Neutrophil (primary cell): Measurements from ENCODE around the gene GPR143.

Source experiments
- H3K27ac ChIP-seq: fragments of 200-600 bp; sonication (generic); 2 replicates; pipeline ENCODE4 v1.5.1; 2016; ENCODE audit warnings: mild to moderate bottlenecking, moderate library complexity
- H3K27me3 ChIP-seq: fragments of 200-600 bp; sonication (generic); 2 replicates; pipeline ENCODE4 v1.6.0; 2016; ENCODE audit warnings: mild to moderate bottlenecking
- H3K36me3 ChIP-seq: fragments of 200-600 bp; sonication (generic); 2 replicates; pipeline ENCODE4 v1.5.1; 2017
- H3K4me1 ChIP-seq, 2 experiments: fragments of 200-600 bp in 1 of 2; sonication (generic) in 1 of 2; 1 replicate in 1 of 2; 2 replicates in 1 of 2; pipeline versions ENCODE4 v1.5.1 to v1.6.1; 2013 to 2016; ENCODE audit warnings: low read depth in 1 of 2, low read length in 1 of 2, mild to moderate bottlenecking in 1 of 2, moderate library complexity in 1 of 2; ENCODE audit not compliant: control insufficient read depth in 1 of 2, insufficient read depth in 1 of 2
- H3K4me3 ChIP-seq, 2 experiments: fragments of 200-600 bp in 1 of 2; sonication (generic) in 1 of 2; 1 replicate in 1 of 2; 2 replicates in 1 of 2; pipeline ENCODE4 v1.5.1; 2013 to 2016; ENCODE audit warnings: low read depth in 1 of 2, low read length in 1 of 2, mild to moderate bottlenecking in 1 of 2, moderate library complexity in 1 of 2
- H3K9me3 ChIP-seq: fragments of 200-600 bp; sonication (generic); 2 replicates; pipeline ENCODE4 v1.5.1; 2016
- CTCF ChIP-seq: fragments of 200-600 bp; sonication (generic); IDR thresholded peaks from 2 replicates; pipeline ENCODE4 v1.5.1; 2016; ENCODE audit warnings: antibody characterized with exemption

GPR143 gene

GRCh38 chrX:9747644-9748043 is 18.0 kb downstream of the GPR143 start:
- Histone ChIP-seq H3K9me3 (no peaks in the 10 kb centered on the region), H3K27ac (no peak overlapping the region), H3K36me3 (no peaks in the 10 kb centered on the region), H3K4me1 (no peaks in the 10 kb centered on the region), H3K27me3 (peaks cover 19% of the 10 kb centered on the region), H3K4me3 (no peak overlapping the region)
- TF ChIP-seq CTCF: no peak

- no peak overlapping the region for H3K4me3 ChIP-seq
- no peaks in the 10 kb centered on the region for H3K36me3 ChIP-seq
- H3K4me1 ChIP-seq: no peaks in the 10 kb centered on the region
- no peaks in the 10 kb centered on the region for H3K9me3 ChIP-seq
- TF ChIP-seq CTCF: no peak
- peaks cover 19% of the 10 kb centered on the region for H3K27me3 ChIP-seq
- no peak overlapping the region for H3K27ac ChIP-seq
Observed at GRCh38 chrX:9746148-9746888, 19.3 kb downstream of the GPR143 start.

- H3K27ac ChIP-seq: no peak overlapping the region
- H3K4me3 ChIP-seq: no peak overlapping the region
- no peak for TF ChIP-seq CTCF
- no peaks in the 10 kb centered on the region for H3K9me3 ChIP-seq
- H3K27me3 ChIP-seq: peaks cover 19% of the 10 kb centered on the region
- H3K4me1 ChIP-seq: no peaks in the 10 kb centered on the region
- no peaks in the 10 kb centered on the region for H3K36me3 ChIP-seq
Observed at GRCh38 chrX:9745417-9746115, 20.1 kb downstream of the GPR143 start.

GRCh38 chrX:9739130-9739529 is 26.5 kb downstream of the GPR143 start:
- H3K27ac ChIP-seq: no peak overlapping the region
- no peaks in the 10 kb centered on the region for H3K4me1 ChIP-seq
- no peak overlapping the region for H3K4me3 ChIP-seq
- H3K27me3 ChIP-seq: no peaks in the 10 kb centered on the region
- no peak for TF ChIP-seq CTCF
- no peaks in the 10 kb centered on the region for H3K36me3 ChIP-seq
- no peaks in the 10 kb centered on the region for H3K9me3 ChIP-seq

- TF ChIP-seq CTCF: no peak
- Histone ChIP-seq H3K4me1 (no peaks in the 10 kb centered on the region), H3K27me3 (no peaks in the 10 kb centered on the region), H3K36me3 (no peaks in the 10 kb centered on the region), H3K9me3 (no peaks in the 10 kb centered on the region), H3K4me3 (no peak overlapping the region), H3K27ac (no peak overlapping the region)
Observed at GRCh38 chrX:9738151-9738550, 27.5 kb downstream of the GPR143 start.
